Loucy (cell line): Measurements from ENCODE around the gene BCL3.
A peak's percentile ranks its signal among the peaks of the same experiment; 100 is the strongest.

Experiments
- H2AFZ ChIP-seq: fragments of 200-600 bp; sonication (generic); 2 replicates; pipeline ENCODE4 v1.6.0; 2016; ENCODE audit warnings: antibody characterized with exemption, mild to moderate bottlenecking, low read length, moderate library complexity
- H3F3A ChIP-seq: fragments of 200-600 bp; 2 replicates; pipeline ENCODE4 v1.6.0; 2016; ENCODE audit warnings: antibody characterized with exemption, low read depth, mild to moderate bottlenecking
- H3K27me3 ChIP-seq: fragments of 200-600 bp; sonication (generic); 2 replicates; pipeline ENCODE4 v1.6.1; 2014; ENCODE audit warnings: low read length, mild to moderate bottlenecking; ENCODE audit not compliant: insufficient read depth, poor library complexity, severe bottlenecking
- H3K36me3 ChIP-seq: fragments of 200-600 bp; sonication (generic); 2 replicates; pipeline ENCODE4 v1.6.1; 2016; ENCODE audit warnings: low read length; ENCODE audit not compliant: insufficient read depth
- H3K4me1 ChIP-seq: fragments of 200-600 bp; sonication (generic); 2 replicates; pipeline ENCODE4 v1.5.1; 2014; ENCODE audit warnings: low read length, mild to moderate bottlenecking; ENCODE audit not compliant: insufficient read depth, poor library complexity, severe bottlenecking
- H3K4me2 ChIP-seq: fragments of 200-600 bp; sonication (generic); 2 replicates; pipeline ENCODE4 v1.6.0; 2014; ENCODE audit warnings: antibody characterized with exemption, low read length, low read depth, mild to moderate bottlenecking; ENCODE audit not compliant: poor library complexity, severe bottlenecking
- H3K4me3 ChIP-seq: fragments of 200-600 bp; sonication (generic); 2 replicates; pipeline ENCODE4 v1.5.1; 2014; ENCODE audit warnings: low read length, mild to moderate bottlenecking, mixed read lengths; ENCODE audit not compliant: poor library complexity, severe bottlenecking
- H3K79me2 ChIP-seq: fragments of 200-600 bp; sonication (generic); 2 replicates; pipeline ENCODE4 v1.6.1; 2014; ENCODE audit warnings: low read length; ENCODE audit not compliant: insufficient read depth
- H3K9ac ChIP-seq: fragments of 200-600 bp; sonication (generic); 2 replicates; pipeline ENCODE4 v1.6.0; 2014; ENCODE audit warnings: mild to moderate bottlenecking, low read depth, low read length, moderate library complexity; ENCODE audit not compliant: poor library complexity, severe bottlenecking
- H3K9me2 ChIP-seq: fragments of 200-600 bp; sonication (generic); replicated peaks from 2 replicates; pipeline ENCODE4 v1.6.1; 2016; ENCODE audit warnings: low read depth, low read length, mixed read lengths
- H3K9me3 ChIP-seq: fragments of 200-600 bp; sonication (generic); 2 replicates; pipeline ENCODE4 v1.6.1; 2014; ENCODE audit warnings: mild to moderate bottlenecking, antibody characterized with exemption, low read length, low read depth; ENCODE audit not compliant: insufficient read depth
- H4K20me1 ChIP-seq: fragments of 200-600 bp; sonication (generic); 2 replicates; pipeline ENCODE4 v1.6.0; 2014; ENCODE audit warnings: antibody characterized with exemption, low read length, mild to moderate bottlenecking; ENCODE audit not compliant: insufficient read depth, poor library complexity, severe bottlenecking
- CTCF ChIP-seq: fragments of 200-600 bp; sonication (generic); conservative IDR thresholded peaks from 2 replicates; pipeline ENCODE4 v1.5.1; 2014; ENCODE audit warnings: mild to moderate bottlenecking, antibody characterized with exemption, low read length
- EZH2phosphoT487 ChIP-seq: fragments of 200-600 bp; IDR thresholded peaks from 2 replicates; pipeline ENCODE4 v1.6.1; 2018; ENCODE audit warnings: antibody characterized with exemption, mild to moderate bottlenecking, moderate library complexity, borderline replicate concordance

The BCL3 gene

GRCh38 chr19:44799627-44800346, 51.3 kb downstream of the BCL3 start:
- Histone ChIP-seq H4K20me1 (no peaks in the 10 kb centered on the region), H3K9me2 (no peaks in the 10 kb centered on the region), H3K9me3 (no peaks in the 10 kb centered on the region), H3K4me3 (no peak overlapping the region), H3K27me3 (no peaks in the 10 kb centered on the region), H3F3A (no peaks in the 10 kb centered on the region), H3K4me2 (no peak overlapping the region), H2AFZ (no peak overlapping the region), H3K9ac (no peak overlapping the region), H3K79me2 (no peaks in the 10 kb centered on the region), H3K36me3 (no peaks in the 10 kb centered on the region), H3K4me1 (no peaks in the 10 kb centered on the region)
- TF ChIP-seq CTCF, result no peak
- TF ChIP-seq EZH2phosphoT487, result no peak

GRCh38 chr19:44800461-44800860, 52.0 kb downstream of the BCL3 start:
- H3K4me2 ChIP-seq, result no peak overlapping the region
- H2AFZ ChIP-seq, result peak overlapping the region; percentile 63

GRCh38 chr19:44803442-44804428, 55.2 kb downstream of the BCL3 start:
- Histone ChIP-seq H3K27me3 (no peaks in the 10 kb centered on the region), H3K9me2 (no peaks in the 10 kb centered on the region), H3K4me2 (no peak overlapping the region), H3K36me3 (no peaks in the 10 kb centered on the region), H4K20me1 (no peaks in the 10 kb centered on the region), H3K4me1 (no peaks in the 10 kb centered on the region), H3K4me3 (no peak overlapping the region), H3K79me2 (no peaks in the 10 kb centered on the region), H3K9me3 (no peaks in the 10 kb centered on the region), H3K9ac (no peak overlapping the region), H3F3A (no peaks in the 10 kb centered on the region), H2AFZ (no peak overlapping the region)
- TF ChIP-seq EZH2phosphoT487 (no peak), CTCF (no peak)

More at GRCh38 chr19:44800461-44800860, 52.0 kb downstream of the BCL3 start:
- no peaks in the 10 kb centered on the region for H3F3A ChIP-seq
- H3K79me2 ChIP-seq, result no peaks in the 10 kb centered on the region
- H3K27me3 ChIP-seq, result no peaks in the 10 kb centered on the region
- H3K9me2 ChIP-seq, result no peaks in the 10 kb centered on the region
- H3K36me3 ChIP-seq, result no peaks in the 10 kb centered on the region
- H3K4me1 ChIP-seq, result no peaks in the 10 kb centered on the region
- no peak overlapping the region for H3K9ac ChIP-seq
- no peaks in the 10 kb centered on the region for H3K9me3 ChIP-seq
- H3K4me3 ChIP-seq, result no peak overlapping the region
- no peak for TF ChIP-seq EZH2phosphoT487
- TF ChIP-seq CTCF, result peak; percentile 87
- H4K20me1 ChIP-seq, result no peaks in the 10 kb centered on the region
